Mammary epithelial cell (primary cell): Measurements from ENCODE around the gene DNAL4.

Experiments used
- EZH2 ChIP-seq: IDR thresholded peaks from 2 replicates; pipeline ENCODE4 v1.6.1; 2012; ENCODE audit warnings: low read length, inconsistent platforms, borderline replicate concordance
- TF ChIP-seq, protein P1 (sequence below), 2 donors: IDR thresholded peaks in 1 of 2; conservative IDR thresholded peaks in 1 of 2; 2 replicates each; pipeline ENCODE4 v1.5.1; 2011 to 2012; ENCODE audit warnings: inconsistent platforms in 2 of 2, low read length in 2 of 2, mild to moderate bottlenecking in 2 of 2, control low read depth in 1 of 2, low read depth in 1 of 2; ENCODE audit not compliant: insufficient read depth in 1 of 2; ENCODE audit errors: extremely low read depth in 1 of 2

DNA sequence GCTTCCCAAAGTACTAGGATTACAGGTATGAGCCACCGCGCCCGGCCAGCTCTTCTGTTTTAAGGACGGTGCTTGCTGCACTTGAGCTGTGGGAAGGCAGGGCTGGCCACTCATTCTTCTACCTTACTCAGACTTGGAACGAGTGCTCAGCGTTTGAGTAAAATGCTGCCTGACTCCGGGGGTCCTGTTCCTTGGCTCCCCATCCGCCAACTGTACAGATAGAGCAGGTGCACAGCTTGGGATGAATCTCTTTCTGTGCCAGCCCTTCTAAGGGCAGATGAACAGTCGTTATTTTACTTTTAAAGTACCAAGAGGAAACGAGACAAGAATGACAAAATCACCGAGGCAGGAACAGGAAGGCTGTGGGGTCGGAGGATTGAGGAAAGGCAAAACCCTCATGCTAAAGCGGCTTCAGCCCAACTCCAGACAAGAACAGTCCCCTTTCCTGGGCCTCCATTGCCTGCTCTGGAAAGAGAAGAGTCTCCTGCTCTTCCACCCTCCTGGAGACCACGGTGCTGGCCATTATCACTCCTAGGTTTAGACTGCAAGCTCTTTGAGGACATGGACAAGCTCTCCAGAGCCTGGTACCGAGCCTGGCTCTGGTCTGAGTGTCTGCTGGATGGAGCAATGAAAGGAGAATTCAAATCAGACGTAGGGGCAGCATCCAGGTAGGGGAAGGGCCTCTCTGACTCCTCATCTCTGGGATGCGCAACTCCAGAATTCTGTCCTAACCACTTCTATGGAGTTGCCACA is 37.1 kb downstream of the DNAL4 start:
- TF ChIP-seq, protein P1, sequence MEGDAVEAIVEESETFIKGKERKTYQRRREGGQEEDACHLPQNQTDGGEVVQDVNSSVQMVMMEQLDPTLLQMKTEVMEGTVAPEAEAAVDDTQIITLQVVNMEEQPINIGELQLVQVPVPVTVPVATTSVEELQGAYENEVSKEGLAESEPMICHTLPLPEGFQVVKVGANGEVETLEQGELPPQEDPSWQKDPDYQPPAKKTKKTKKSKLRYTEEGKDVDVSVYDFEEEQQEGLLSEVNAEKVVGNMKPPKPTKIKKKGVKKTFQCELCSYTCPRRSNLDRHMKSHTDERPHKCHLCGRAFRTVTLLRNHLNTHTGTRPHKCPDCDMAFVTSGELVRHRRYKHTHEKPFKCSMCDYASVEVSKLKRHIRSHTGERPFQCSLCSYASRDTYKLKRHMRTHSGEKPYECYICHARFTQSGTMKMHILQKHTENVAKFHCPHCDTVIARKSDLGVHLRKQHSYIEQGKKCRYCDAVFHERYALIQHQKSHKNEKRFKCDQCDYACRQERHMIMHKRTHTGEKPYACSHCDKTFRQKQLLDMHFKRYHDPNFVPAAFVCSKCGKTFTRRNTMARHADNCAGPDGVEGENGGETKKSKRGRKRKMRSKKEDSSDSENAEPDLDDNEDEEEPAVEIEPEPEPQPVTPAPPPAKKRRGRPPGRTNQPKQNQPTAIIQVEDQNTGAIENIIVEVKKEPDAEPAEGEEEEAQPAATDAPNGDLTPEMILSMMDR (conservative IDR thresholded peaks at IDR 0.05 in 1 of 2, IDR thresholded peaks at IDR 0.05 in 1 of 2; ENCODE audit: extremely low read depth in 1 of 2, insufficient read depth in 1 of 2, low read depth in 1 of 2, low read length in 2 of 2): no peak
- no peak for TF ChIP-seq EZH2
